Dermis microvascular lymphatic vessel endothelial cell (primary cell): Measurements from ENCODE around the gene ACOT11. TPM values are rescaled to one million over a fixed set of nuclear protein-coding genes. Genes with fewer than 3 reads are reported as not detected.

Experiments used
- DNase-seq, 2 donors: peaks; one replicate each; pipeline versions ENCODE4 v3.0.0 to v3.0.0-alpha.2; 2010; ENCODE audit warnings: low read depth in 2 of 2
- total RNA-seq: library from RNA; depleted of rRNA; stranded (reverse); fragments of >200 nt; gene quantifications from 2 replicates; pipeline ENCODE4 v1.2.1, GENCODE V29; 2014

Gene ACOT11
- total RNA-seq, 1 donor from 2014 or later: 3.2 TPM

GRCh38 chr1:54585181-54586066, 37.4 kb downstream of the ACOT11 start:
- DNase-seq: no peak

- no peak for DNase-seq
These were observed 40.3 kb downstream of the ACOT11 start for GRCh38 chr1:54588377-54588776.

- no peak for DNase-seq
These were observed 43.2 kb downstream of the ACOT11 start for GRCh38 chr1:54591127-54591756.

GRCh38 chr1:54593571-54594160, 45.6 kb downstream of the ACOT11 start:
- DNase-seq: no peak

- no peak for DNase-seq
These were observed 46.4 kb downstream of the ACOT11 start for GRCh38 chr1:54594463-54594862.

GRCh38 chr1:54595956-54596498, 48.0 kb downstream of the ACOT11 start:
- DNase-seq: no peak

GRCh38 chr1:54596756-54597155, 48.7 kb downstream of the ACOT11 start:
- no peak for DNase-seq

- no peak for DNase-seq
These were observed 49.5 kb downstream of the ACOT11 start for GRCh38 chr1:54597455-54598030.

GRCh38 chr1:54599211-54599823, 51.3 kb downstream of the ACOT11 start:
- no peak for DNase-seq

- DNase-seq: no peak
These were observed 53.1 kb downstream of the ACOT11 start for GRCh38 chr1:54600947-54601721.

- DNase-seq: no peak
These were observed 53.7 kb downstream of the ACOT11 start for GRCh38 chr1:54601730-54602129.

- no peak for DNase-seq
These were observed 54.5 kb downstream of the ACOT11 start for GRCh38 chr1:54602554-54602953.

- DNase-seq: no peak
These were observed 55.2 kb downstream of the ACOT11 start for GRCh38 chr1:54603241-54603640.

- DNase-seq: no peak
These were observed 56.0 kb downstream of the ACOT11 start for GRCh38 chr1:54604051-54604450.

GRCh38 chr1:54604572-54605370, 56.7 kb downstream of the ACOT11 start:
- peak; percentile 12 to 62 for DNase-seq

- DNase-seq: no peak
These were observed 58.3 kb downstream of the ACOT11 start for GRCh38 chr1:54606096-54606989.

GRCh38 chr1:54606990-54607325, 58.9 kb downstream of the ACOT11 start:
- no peak for DNase-seq

GRCh38 chr1:54607821-54608565, 60.0 kb downstream of the ACOT11 start:
- DNase-seq: no peak
